ENCODE results near the gene SFT2D1.

The SFT2D1 gene

DNA sequence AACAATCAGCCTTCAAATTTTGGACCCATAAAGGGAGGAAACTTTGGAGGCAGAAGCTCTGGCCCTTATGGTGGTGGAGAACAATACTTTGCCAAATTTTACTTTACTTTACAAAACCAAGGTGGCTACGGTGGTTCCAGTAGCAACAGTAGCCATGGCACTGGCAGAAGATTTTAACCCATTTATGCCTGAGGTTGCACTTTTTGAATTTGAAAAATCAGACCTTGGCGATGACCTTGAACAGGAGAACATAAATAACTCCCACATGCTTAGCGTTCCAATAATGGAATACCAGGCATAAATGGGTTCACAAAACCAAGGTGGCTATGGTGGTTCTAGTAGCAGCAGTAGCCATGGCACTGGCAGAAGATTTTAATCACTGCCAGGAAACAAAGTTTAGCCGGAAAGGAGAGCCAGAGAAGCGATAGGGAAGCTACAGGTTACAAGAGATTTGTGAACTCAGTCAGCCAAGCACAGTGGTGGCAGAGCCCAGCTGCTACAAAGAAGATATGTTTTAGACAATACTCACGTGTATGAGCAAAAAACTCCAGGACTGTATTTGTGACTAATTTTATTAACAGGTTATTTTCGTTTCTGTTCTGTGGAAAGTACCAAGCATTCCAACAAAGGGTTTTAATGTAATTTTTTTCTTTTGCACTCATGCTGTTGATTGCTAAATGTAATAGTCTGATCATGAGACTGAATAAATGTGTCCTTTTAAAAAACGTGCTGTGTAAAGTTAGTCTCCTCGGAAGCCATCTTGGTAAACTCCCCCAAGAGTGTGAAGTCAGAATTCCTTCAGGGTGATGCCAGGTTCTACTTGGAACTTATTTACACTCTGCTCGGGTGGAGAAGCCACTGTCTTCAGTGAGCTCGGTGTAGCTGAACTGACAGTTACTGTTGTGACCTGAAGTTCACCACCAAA, 6.7 kb downstream of the SFT2D1 start:
- no peak for DNase-seq (ENCODE audit: low spot score)
- in situ Hi-C loops (cut with MboI; ENCODE audit: low sequenced_read_pairs, unreplicated experiment): no loop called here
- TF ChIP-seq, protein P1, sequence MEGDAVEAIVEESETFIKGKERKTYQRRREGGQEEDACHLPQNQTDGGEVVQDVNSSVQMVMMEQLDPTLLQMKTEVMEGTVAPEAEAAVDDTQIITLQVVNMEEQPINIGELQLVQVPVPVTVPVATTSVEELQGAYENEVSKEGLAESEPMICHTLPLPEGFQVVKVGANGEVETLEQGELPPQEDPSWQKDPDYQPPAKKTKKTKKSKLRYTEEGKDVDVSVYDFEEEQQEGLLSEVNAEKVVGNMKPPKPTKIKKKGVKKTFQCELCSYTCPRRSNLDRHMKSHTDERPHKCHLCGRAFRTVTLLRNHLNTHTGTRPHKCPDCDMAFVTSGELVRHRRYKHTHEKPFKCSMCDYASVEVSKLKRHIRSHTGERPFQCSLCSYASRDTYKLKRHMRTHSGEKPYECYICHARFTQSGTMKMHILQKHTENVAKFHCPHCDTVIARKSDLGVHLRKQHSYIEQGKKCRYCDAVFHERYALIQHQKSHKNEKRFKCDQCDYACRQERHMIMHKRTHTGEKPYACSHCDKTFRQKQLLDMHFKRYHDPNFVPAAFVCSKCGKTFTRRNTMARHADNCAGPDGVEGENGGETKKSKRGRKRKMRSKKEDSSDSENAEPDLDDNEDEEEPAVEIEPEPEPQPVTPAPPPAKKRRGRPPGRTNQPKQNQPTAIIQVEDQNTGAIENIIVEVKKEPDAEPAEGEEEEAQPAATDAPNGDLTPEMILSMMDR (IDR thresholded peaks at IDR 0.05; ENCODE audit: borderline replicate concordance, control extremely low read depth, extremely low read depth, insufficient read depth, missing control alignments): no peak

DNA sequence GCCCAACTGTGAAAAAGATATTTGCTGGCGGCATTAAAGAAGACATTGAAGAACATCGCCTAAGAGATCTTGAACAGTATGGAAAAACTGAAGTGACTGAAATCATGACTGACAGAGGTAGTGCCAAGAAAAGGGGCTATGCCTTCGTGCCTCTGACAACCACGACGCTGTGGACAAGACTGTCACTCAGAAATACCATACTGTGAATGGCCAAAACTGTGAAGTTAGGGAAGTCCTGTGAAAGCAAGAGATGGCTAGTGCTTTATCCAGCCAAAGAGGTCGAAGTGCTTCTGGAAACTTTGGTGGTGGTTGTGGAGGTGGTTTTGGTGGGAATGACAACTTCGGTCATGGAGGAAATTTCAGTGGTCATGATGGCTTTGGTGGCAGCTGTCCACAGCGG, 7.5 kb downstream of the SFT2D1 start:
- TF ChIP-seq, protein P1 (IDR thresholded peaks at IDR 0.05; ENCODE audit: borderline replicate concordance, control extremely low read depth, extremely low read depth, insufficient read depth, missing control alignments): no peak
- in situ Hi-C loops (cut with MboI; ENCODE audit: low sequenced_read_pairs, unreplicated experiment): no loop called here
- no peak for DNase-seq (ENCODE audit: low spot score)

DNA sequence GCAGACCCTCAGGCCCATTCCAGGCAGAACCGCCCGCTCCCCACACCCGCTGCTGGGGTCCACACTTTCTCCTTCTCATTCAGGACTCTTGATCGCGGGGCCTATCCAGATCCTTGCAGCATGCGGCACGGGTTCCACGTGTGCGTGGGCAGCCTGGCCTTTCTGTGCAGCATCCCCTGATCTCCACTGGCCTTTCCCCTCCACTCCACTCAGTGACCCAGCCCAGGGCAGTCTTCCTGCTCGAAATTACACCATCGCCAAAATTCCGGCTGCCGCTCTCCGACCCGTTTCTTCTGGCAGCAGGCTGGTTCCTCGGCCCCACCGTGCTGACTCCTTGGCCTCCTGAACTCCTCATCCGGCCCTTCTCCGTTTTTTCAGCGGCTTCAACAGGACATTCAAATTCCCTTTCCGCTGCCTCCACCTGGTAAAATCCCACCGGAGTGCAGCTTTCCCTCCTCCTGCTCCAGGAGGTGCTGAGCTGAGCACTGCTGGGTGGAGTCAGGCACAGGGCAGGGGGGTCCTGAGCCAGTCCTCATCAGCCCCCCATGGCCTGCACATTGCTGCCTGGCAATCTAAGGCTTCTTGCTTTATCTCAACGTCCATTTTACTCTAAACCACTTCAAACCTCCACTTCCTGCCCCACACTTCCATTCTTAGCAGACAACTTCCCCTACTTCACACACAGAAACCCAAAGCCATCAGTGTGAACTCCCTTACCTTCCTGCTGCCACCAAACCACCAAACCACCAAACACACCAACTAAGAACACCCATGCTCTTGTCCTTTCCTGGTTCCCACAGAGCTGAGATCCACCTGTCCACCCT, 9.0 kb downstream of the SFT2D1 start:
- peak; percentile 81 for DNase-seq (ENCODE audit: low spot score)
- in situ Hi-C loops (cut with MboI; ENCODE audit: low sequenced_read_pairs, unreplicated experiment): no loop called here
- TF ChIP-seq, protein P1 (IDR thresholded peaks at IDR 0.05; ENCODE audit: borderline replicate concordance, control extremely low read depth, extremely low read depth, insufficient read depth, missing control alignments): no peak

DNA sequence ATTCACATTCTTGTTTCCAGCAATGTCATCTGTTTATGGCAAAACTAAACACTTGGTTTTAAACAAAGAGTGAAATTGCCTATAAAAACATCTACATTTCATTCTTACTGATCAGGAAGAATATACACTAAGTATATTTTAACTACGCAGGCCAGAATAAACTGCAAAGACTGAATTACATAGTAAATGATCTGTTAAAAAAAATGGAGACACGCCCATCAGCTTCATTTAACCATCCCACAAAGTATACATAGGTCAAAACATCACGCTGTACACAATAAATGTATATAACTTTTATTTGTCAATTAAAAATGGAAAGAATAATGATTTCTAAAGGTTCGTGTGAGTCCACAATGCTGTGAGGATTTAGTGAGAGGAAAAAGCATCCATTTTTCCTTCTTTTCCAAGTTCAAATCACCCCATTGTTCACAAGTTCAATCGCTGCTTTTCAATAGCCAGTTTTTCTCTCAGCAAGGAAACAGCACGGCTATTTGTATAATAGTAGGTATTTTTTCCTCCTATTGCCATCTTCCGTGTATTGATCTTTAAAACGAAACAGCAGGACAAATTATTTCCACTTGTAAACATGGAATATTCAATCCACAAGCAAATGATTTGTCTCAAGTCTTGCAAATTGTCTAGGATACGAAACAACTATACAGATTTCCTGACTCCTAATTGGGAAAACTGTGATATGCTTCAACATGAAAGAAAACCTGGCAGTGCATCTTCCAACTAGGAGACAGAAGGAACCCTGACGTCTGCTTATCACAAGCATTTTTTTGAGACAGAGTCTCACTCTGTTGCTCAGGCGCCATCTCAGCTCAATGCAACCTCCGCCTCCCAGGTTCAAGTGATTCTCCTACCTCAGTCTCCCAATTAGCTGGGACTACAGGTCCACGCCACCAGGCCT, 10.6 kb downstream of the SFT2D1 start:
- no peak for DNase-seq (ENCODE audit: low spot score)
- TF ChIP-seq, protein P1 (IDR thresholded peaks at IDR 0.05; ENCODE audit: borderline replicate concordance, control extremely low read depth, extremely low read depth, insufficient read depth, missing control alignments): no peak
- in situ Hi-C loops (cut with MboI; ENCODE audit: low sequenced_read_pairs, unreplicated experiment): no loop called here

DNA sequence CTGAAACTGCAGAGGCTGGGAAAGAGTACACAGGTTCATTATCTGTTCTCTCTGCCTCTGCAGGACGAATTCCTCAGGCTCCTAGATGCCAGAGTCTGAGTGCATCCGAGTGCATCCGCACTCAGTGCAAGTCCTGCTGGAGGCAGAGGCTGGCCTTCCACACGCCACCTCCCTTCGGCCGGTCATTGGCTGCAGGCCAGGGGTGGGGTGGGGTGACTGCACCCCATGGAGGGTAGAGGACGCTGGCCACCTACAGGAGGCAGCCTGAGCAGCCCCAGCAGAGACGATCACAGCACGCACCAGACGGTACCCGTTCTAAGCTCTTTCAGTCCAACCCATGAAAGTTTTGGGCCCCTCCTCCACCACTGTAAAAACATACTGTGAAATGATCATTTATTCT, 11.7 kb downstream of the SFT2D1 start:
- TF ChIP-seq, protein P1 (IDR thresholded peaks at IDR 0.05; ENCODE audit: borderline replicate concordance, control extremely low read depth, extremely low read depth, insufficient read depth, missing control alignments): no peak
- in situ Hi-C loops (cut with MboI; ENCODE audit: low sequenced_read_pairs, unreplicated experiment): no loop called here
- no peak for DNase-seq (ENCODE audit: low spot score)
